Stomach (tissue), 4 donors: Measurements from ENCODE around the gene PDLIM5.

Experiments used
- EP300 ChIP-seq: sonication (generic); formaldehyde crosslinking; IDR thresholded peaks from one replicate; pipeline ENCODE4 v1.6.1; 2017; ENCODE audit warnings: antibody characterized with exemption
- POLR2A ChIP-seq, 4 donors: fragments of 450-650 bp; IDR thresholded peaks; one replicate each; pipeline ENCODE4 v1.6.1; 2016; ENCODE audit warnings: antibody characterized with exemption in 4 of 4, control low read depth in 2 of 4, mild to moderate bottlenecking in 1 of 4, moderate library complexity in 1 of 4
- POLR2AphosphoS5 ChIP-seq, 3 donors: sonication (generic); formaldehyde crosslinking; IDR thresholded peaks; one replicate each; pipeline ENCODE4 v1.6.1; 2016; ENCODE audit warnings: antibody characterized with exemption in 3 of 3
- TF ChIP-seq, protein P1 (sequence below), 7 experiments: fragments of 450-650 bp in 4 of 7; fragments of 200-600 bp in 3 of 7; sonication (generic) in 3 of 7; IDR thresholded peaks; one replicate each; pipeline ENCODE4 v1.5.1; 2016 to 2019; ENCODE audit warnings: antibody characterized with exemption in 7 of 7, control low read depth in 2 of 7, mild to moderate bottlenecking in 1 of 7

DNA sequence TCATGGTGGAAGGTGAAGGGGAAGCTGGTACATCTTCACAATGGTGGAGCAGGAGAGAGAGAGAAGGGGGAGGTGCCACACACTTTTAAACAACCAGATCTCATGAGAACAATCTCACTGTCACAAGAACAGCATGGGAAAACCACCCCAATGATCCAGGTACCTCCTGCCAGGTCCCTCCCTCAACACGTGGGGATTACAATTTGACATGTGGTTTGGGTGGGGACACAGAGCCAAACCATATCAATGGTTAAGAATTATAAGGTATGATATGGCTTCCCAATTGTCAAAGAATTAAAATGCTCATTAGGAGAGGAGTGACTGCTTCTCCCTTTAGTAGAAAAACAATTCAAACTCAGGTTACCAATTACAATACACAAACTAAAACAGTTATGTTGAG, 143.3 kb downstream of the PDLIM5 start:
- TF ChIP-seq POLR2A (IDR thresholded peaks at IDR 0.05) (no peak), POLR2AphosphoS5 (IDR thresholded peaks at IDR 0.05) (no peak), EP300 (no peak)
- TF ChIP-seq, protein P1, sequence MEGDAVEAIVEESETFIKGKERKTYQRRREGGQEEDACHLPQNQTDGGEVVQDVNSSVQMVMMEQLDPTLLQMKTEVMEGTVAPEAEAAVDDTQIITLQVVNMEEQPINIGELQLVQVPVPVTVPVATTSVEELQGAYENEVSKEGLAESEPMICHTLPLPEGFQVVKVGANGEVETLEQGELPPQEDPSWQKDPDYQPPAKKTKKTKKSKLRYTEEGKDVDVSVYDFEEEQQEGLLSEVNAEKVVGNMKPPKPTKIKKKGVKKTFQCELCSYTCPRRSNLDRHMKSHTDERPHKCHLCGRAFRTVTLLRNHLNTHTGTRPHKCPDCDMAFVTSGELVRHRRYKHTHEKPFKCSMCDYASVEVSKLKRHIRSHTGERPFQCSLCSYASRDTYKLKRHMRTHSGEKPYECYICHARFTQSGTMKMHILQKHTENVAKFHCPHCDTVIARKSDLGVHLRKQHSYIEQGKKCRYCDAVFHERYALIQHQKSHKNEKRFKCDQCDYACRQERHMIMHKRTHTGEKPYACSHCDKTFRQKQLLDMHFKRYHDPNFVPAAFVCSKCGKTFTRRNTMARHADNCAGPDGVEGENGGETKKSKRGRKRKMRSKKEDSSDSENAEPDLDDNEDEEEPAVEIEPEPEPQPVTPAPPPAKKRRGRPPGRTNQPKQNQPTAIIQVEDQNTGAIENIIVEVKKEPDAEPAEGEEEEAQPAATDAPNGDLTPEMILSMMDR (IDR thresholded peaks at IDR 0.05), result no peak
